Measurements from ENCODE around the gene CBX6.
A peak's percentile ranks its signal among the peaks of the same experiment; 100 is the strongest.
"Not testable (repeated sequence)": the region's sequence is repeated elsewhere in the genome, so short reads cannot be mapped to it uniquely, and the experiment has no call there.

CBX6 gene

DNA sequence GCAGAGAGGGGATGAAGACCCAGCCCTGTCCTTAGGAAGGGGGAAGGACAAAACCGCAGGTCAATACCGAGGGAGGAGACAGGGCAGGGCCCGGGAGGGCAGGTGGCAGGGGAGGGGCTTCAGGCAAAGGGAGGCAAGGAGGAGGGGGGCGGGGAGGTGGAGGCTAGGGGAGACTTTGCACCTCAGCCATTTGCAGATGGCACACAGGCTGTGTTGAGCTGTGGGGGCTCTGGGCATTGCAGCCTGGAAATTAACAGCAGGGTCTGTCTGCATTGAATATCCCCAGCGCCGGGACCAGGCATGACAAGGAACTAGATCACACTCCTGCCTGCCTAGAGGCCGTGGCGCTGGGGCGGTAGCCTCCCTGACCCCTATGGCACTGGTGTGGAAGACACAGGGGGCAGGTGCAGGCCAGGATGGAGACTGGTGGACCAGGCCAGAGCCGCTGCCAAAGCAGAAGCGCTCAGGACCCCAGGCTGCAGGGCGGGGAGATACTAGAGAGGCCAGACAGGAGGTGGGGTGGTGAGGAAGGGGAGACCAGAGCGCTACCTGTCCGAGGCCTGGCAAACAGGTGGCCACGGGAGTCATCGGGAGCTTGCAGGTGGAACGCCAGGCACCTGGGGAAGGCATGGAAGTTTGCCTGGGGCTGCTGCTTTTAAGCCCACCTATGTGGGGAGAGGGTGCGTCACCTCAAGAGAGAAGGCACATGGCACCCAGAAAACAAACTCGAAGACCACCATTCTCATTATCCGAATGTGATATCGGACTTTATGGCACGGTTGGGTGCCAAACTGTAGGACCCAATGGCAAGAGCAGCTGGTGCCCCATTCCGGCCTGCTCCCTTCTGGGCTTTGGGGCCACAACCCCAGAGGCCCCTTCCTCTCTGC lies 11.5 kb downstream of the CBX6 start:
- DNase-seq, result no peak

DNA sequence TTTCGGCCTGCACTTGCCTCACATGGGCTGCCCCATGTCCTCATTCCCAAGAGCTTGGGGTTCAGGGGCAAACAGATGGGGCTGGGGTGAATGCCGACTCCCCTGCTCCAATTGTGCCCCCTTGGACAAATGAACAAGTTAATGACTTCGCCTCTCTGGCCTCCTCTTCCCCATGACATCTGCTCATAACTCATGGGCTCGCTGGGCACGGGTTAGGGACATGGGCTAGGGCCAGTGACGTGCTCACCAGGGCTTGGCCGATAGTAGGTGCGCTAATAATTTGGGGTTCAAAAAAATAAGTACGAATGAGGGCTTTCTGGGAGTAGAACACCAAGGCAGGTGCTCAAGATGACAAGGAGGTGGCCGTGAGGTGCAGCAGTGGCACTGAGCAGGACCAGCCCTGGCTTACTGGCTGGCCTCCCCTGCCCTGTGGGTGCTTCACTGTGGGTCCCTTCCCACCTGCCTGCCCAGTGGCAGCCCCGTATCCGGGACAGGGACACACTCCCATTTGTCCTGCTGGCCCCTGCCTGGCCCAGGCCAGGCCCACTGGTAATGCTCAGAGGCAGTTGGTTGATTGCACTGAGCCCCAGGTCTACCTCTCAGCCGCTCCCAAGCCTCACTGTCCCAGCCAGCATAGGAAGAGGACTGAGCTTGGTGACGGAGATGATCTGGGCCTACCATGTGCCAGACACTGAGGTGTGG lies 12.3 kb downstream of the CBX6 start:
- no peak for DNase-seq

DNA sequence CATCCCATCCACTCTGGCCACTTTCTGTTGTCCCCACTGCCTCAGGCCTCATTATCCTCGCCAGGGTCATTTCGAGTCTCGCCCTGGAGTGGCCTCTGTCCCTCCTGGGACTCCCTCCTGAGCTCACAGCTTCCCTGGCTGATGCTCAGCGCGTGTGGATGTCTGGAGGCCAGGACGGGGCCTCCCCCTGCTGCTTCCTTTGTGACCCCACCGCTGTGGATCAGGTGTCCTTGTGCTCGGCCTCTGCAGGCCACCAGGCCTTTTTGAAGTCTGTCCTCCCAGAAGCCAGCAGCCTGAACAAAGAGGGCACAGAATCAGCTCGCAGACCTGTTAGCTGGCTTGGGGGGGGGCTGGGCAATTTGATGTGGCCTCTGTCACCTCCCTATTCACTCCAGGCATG lies 13.5 kb downstream of the CBX6 start:
- no peak for DNase-seq

DNA sequence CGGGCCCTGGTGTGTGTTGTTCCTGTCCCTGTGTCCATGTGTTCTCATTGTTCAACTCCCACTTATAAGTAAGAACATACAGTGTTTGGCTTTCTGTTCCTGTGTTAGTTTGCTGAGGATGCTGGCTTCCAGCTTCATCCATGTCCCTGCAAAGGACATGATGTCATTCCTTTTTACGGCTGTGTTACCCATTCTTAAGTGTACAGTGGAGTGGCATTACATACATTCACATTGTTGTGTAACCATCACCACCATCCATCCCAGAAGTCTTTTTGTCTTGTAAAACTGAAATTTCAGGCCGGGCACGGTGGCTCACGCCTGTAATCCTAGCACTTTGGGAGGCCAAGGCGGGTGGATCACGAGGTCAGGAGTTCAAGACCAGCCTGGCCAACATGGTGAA lies 17.5 kb downstream of the CBX6 start:
- not testable (repeated sequence) for DNase-seq

DNA sequence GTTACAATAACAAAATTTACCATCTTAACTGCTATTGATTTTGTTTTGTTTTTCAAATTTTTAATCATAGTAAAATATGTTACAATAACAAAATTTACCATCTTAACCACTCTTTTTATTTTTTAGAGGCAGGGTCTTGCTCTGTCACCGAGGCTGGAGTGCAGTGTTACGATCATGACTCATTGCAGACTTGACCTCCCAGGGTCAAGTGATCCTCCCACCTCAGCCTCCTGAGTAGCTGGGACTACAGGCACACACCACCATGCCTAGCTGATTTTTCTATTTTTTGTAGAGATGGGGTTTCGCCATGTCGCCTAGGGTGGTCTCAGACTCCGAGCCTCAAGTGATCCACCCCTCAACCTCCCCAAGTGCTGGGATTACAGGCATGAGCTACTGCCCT lies 18.1 kb downstream of the CBX6 start:
- DNase-seq, result not testable (repeated sequence)

DNA sequence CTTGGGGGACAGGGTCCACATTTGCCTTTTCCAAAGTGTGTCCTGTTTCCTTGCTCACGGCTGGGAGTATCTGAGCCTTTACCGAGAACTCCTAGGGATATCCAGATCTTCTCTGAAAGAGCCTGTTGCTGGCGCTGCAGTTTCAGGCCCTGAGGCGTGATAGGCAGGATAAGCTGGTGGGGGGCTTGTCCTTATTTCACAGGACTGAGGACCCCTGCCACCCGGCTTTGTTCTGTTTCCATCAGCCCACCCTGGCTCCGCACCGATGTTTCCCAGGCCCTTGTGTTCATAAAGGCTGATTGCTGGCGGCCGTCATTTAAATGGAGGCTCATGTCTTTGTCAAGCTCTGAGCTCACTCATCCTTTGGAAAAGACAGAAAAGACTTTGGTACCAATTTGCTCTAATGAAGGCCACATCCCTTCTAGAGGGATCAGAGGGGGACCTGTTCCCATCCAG lies 18.8 kb downstream of the CBX6 start:
- no peak for DNase-seq

DNA sequence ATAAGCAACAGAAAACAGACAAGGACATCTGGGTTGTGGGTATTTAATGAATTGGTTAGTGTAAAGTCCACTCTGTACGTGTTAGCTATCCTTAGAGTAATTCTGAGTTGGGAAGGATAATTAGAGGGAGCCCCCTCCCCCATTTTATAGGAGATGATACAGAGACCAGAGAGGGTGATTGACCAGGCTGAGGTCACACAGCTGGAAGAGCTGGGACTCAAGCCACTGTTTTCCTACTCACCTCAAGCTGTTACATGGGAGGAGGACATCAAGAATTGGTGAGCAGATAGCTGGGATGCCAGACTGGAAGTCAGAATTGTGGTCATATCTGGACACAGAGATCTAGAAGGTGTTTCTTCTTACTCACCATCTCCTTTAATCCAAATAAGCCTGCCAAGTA lies 19.5 kb downstream of the CBX6 start:
- DNase-seq, result no peak

DNA sequence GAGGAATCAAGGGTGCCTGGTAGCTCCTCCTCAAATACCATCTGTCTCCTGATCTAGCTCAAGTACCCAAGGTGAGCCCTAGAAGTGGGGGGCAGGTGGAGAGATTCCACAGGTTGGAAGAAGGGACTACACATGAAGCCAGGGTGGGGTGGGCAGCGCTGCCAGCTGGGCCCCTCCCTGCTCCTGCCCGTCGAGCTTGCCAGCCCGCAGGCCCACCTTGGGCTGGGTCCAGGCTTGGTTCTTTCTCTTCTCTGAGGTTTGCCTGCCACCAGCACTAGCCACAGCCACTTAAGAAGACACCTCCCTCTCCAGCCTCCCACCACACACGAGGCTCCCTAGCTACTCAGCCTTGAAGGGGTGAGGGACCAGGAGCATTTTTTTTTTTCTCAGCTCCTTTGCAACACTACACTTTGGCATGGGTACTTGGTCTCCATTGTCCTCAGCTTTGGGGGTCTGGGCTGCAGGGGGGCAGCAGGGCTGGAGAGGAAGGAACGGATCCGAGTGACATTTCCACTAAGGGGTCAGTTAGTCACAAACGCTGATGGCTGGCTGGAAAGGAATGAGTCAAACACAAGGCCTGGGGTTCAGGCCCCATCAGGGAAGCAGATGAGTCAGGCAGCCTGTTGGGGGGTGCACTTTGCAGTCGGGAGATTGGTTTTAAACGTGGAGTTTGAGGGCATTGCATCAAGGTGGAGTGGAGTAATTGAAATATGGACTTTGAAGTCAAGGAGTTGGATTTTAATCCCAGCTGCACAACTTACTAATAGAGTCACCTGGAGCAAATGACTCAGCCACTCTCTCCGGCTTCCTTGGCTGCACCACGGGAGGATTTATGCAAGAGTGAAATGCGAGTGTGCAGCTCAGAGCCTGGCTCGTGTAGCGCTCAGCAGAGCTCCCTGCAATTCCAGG lies 20.8 kb downstream of the CBX6 start:
- no peak for DNase-seq

DNA sequence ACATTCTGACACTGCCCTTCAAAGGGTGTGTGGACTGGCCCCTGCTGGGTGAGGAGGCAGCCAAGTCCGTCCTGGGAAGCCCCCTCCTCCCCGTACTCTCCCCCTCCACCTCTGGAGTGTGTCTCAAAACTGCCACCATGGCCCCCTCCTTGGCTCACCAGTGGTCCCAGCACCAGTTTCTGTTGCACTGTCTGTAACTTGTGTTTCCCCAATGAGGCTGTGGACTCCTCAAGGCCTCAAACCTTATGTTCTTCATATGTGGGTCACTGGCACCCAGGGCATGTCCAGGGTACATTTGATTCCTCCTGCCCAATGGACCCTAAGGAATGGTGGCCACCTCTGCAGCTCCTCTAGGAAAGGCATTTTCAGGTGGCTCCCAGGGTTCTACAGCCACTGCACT lies 21.6 kb downstream of the CBX6 start:
- DNase-seq, result no peak

DNA sequence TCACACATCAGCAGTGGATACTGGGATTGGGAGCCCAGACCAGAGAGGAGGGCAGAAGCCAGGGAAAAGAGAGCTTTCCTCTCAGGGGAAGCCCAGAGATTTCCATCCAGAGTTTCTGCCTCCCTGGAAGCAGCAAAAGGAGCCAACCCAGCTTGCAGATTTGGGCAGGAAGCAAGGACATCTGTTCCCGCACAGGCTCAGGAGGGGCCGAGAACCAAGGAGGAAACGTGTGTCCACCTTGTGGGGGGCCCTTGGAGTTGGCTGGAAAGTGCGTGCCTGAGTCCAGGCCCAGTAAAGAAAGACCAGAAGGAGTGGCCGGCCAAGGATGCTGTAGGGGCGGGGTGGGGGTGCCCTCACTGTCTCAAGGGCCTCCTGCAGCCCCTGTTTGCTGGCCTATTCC lies 22.2 kb downstream of the CBX6 start:
- no peak for DNase-seq

DNA sequence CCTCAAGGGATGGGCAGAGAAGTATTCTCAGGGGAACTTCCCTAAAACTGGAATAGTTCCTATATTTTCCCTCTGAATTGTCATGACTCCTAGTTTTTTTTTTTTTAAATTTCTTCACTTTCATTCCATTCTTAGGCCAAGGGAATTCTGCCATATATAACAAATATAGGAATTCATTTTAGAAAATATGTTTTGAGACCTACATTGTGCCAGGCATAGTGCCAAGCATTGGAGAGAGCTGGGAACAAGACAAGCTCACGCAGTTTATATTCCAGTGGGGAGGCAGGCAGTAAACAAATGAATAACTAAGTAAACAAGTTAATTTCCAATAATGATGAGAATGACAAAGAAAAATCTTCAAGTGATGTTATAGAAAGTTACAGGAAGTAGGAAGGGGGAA lies 25.6 kb downstream of the CBX6 start:
- no peak for DNase-seq

DNA sequence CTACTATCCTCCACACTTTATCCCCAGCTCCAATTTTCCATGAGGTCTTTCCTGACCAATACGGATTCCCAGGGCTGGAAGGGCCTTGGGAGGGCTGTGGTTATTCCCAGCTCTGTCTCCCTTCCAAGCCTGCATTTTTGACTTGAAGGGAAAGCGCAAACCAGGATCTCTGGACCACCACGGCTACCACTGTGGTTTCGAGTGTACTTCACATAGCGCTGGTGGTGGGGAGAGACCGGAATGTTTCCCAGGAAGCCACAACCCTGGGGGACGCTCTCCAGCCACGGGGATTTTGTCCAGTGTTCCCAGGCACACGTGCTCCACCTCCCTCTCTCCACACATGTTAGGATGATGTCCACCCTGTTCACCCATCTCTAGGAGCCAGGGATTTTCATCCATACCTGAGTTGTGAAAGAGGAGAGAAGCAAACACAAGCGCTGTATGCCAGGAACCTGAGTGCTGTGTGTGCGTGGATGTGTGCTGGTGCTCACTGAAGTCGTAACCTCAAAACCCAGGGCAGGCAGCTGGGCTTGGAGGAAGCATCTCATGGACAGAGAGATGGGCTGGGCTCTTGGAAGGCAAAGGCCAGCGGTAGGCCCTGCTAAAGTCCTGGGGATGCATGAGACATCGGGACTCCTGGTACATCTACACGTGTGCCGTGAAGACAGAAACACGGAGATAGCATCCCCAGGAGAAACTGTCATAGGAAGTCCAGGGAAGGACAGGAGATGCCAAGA lies 26.8 kb downstream of the CBX6 start:
- DNase-seq, result no peak

DNA sequence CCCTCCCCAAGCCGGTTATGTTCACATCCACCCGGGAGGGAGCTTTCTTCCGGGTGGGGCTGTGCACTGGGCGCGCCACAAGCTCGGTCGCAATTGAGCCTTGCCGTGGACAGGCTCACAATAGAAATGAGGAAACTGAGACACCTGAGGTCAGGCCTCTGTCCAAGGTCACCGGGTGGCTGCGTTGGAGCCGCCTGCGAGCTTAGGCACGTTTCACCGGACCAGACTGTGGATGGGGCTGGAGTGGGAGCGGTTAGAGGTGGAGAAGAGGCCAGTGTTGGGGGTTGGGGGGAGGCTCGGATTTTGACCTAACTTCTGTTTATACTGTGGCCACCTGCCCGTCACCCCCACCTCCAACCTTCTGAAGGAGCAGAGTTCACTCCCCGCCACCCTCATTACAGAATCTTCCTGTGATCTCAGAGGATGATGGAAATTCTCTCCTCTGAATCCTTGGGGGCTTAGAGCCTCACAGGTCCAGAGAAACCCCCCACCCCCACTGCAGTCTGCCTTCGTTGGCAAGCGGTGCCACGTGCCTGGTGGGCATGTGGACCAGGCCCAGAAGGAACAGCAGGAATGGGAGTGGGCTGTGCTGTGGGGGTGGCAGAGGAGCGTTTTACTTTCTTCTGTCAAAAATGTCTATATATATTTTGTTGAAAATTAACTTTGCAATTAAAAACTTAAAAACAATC lies 27.6 kb downstream of the CBX6 start:
- DNase-seq, result no peak

DNA sequence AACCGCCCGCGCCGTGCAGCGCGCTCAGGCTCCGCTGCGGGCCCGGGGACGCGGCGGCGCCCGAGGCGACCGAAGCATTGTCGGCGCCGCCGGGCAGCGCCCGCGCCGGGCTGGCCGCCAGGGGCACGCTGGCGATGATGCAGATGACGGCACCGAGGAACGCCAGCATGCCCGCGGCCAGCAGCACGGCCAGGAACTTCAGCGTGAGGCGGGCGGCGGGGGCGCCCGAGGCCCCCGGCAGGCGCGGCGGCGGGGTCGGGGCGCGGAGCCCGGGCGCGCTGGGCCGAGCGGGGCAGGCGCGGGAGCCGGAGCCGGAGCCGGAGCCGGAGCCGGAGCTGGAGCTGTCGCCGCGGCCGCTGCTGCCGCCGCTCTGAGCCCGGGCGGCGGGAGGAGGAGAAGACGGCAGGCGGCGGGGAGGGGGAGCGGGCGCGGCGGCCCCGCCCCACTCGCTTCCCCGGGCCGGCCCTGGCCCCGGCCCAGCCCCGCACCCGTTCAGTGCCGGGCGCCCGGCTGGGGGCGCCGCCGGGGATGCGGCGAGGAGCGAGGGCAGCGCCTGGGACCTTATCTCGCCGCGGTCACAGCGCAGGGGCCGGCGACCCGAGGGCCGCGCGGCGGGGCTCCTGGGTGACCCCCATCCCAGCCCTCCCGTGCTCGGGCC lies 28.2 kb downstream of the CBX6 start, which contains the start of gene NPTXR:
TSS of gene NPTXR (minus strand) at position 372 of the 658 bp plus-strand sequence.
- peak; percentile 32 for DNase-seq

DNA sequence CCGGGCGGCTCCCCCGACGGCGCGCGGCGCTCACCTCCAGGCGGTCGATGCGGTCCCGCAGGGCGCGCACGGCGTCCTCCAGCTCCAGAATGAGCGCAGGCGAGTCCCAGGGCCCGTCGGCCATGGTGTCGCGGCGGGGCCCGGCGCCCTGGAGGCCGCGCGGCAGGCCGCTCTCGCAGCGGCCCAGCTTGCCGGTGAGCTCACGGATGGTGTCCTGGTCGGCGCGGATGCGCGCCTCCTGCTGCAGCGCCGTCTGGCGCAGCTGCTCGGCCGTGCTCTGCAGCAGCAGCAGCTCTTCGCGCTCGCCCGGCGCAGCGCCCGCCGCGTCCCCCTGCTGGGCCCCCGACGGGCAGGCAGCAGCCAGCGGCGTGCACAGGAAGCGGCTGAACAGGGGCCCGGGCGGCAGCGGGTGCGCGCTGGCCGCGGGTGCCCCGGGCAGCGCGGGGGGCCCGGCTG lies 28.8 kb downstream of the CBX6 start:
- peak; percentile 43 for DNase-seq

DNA sequence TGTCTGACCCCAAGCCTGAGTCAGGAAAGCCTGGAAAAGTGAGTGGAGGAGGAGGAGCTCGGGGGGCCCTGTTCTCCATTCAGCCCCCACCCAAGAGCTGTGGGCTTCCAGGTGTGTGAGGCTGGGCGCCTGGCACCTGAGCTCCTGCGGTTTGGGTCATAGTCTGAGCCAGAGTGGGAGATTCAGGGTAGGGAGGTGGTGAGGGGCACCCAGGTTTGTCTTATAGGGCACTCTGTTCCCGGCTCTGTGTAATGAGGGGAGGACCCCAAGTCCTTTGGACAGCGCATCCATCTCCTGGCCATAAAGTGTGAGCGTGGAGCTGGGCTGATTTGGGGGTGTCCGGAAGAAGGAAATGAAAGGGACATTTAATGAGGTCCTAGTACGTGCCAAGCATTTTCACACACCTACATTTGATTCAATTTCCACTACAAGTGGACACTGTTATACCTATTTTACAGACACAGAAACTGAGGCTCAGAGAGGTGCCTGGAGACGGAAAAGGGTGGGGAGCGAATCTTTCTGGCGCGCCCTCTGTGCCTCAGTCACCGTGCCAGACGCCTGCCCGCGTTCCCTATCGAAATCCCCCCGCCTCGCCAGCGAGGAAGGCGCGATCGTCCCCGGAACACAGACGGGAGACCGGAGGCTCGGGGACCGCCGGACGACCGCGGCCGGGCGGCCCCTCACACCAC lies 29.4 kb downstream of the CBX6 start:
- no peak for DNase-seq

DNA sequence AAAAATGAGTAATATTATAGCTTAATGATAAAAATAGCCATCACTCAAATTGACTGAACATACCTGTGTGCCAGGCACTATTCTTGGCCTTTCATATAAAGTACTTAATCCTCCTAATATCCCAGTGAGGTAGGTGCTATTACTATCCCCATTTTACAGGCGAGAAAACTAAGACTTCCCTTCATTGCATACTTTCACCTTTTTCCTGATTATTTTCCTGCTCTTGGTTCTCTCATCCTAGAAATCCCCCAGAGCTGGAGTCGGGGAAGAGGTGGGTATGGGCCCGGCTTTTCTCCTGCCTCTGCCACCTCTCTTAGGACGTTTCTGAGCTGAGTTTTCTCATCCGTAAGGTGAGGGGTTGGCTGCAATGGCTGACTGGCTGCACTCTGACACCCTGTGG lies 30.4 kb downstream of the CBX6 start:
- DNase-seq, result no peak

DNA sequence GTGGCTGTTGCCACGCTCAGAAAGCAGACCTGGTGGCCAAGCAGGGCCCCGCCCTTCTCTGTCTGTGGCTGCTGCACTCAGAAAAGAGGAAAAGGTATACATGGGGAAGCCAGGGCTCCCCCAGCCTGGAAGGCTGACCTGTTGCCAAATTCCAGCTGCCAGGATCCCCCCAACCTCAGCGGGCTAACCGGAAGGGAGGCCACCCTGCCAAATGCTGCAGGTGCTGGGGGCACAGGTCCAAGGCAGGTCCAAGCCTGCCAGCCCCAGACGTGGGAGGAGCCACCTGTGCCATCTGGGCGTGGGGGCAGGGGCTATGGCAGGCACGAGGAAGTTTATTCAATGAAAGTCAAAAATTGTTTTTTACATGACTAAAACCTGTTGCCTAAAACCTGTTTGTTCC lies 30.8 kb downstream of the CBX6 start:
- DNase-seq, result no peak

DNA sequence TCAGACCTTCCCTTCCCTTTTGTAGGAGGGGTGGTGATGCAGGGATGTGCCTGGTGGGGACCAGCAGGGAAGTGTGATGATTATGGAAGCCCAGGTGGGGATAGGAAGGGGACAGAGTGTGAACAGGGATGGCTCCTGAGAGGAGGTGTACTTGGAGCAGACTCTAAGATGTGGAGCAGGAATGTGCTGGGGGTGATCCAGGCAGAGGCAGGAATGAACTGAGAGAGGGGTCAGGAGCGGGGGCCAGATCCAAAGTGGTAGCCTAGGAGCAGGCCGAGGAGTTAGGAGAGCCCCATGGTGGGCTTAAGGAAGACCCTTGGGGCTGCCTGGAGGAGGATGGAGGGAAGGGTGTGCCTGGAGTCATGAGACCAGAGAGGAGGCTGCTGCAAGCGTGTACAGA lies 31.9 kb downstream of the CBX6 start:
- DNase-seq, result no peak

DNA sequence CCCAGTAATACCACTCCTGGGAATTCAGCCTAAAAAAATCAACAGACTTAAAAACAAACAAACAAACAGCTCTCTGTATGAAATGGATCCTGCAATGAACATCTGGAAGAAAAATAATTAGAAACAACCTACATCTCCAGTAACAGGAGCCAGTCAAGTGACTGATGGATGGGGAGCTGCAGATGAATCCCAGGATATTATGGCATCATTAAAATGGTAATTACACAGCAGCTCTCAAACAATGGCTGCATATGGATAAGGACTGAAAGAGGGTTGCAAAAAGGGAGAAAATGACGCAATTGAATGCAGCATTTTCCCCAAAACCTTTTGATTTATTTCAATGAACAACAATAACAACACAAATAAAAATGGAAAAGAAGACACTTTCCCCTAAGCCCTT lies 32.3 kb downstream of the CBX6 start:
- no peak for DNase-seq
